CD8-positive, alpha-beta memory T cell (primary cell): Measurements from ENCODE around the gene PRELID1. TPM values are rescaled to one million over a fixed set of nuclear protein-coding genes. Genes with fewer than 3 reads are reported as not detected.
"Not testable (repeated sequence)": the region's sequence is repeated elsewhere in the genome, so short reads cannot be mapped to it uniquely, and the experiment has no call there.

Source experiments
- CTCF ChIA-PET: fragments of 350-600 bp; sonication (Branson Sonifier 250); formaldehyde crosslinking; loops from one replicate; lab custom pipeline; 2021; ENCODE audit warnings: antibody characterized with exemption; lab: Charles Lee
- POLR2A ChIA-PET: fragments of 350-600 bp; sonication (Branson Sonifier 250); formaldehyde crosslinking; loops from one replicate; lab custom pipeline; 2021; ENCODE audit warnings: antibody characterized with exemption; lab: Charles Lee
- DNase-seq, 5 donors: peaks; one replicate each; pipeline versions ENCODE4 v3.0.0 to v3.0.0-alpha.2; 2020 to 2022; ENCODE audit warnings: mixed read lengths in 1 of 5
- H3K27ac ChIP-seq: one replicate; pipeline ENCODE4 v1.7.0; 2013; ENCODE audit warnings: low read depth, mild to moderate bottlenecking, low read length, moderate library complexity
- H3K27me3 ChIP-seq: 2 replicates; pipeline ENCODE4 v1.7.0; 2013; ENCODE audit warnings: low read length, mild to moderate bottlenecking; ENCODE audit not compliant: insufficient read depth, poor library complexity, severe bottlenecking
- H3K36me3 ChIP-seq: 2 replicates; pipeline ENCODE4 v1.7.0; 2013; ENCODE audit warnings: mild to moderate bottlenecking, low read length, moderate library complexity; ENCODE audit not compliant: insufficient read depth
- H3K4me1 ChIP-seq: 2 replicates; pipeline ENCODE4 v1.7.0; 2013; ENCODE audit warnings: mild to moderate bottlenecking, low read length, moderate library complexity; ENCODE audit not compliant: insufficient read depth
- H3K4me3 ChIP-seq: 2 replicates; pipeline ENCODE4 v1.7.0; 2013; ENCODE audit warnings: mild to moderate bottlenecking, low read length
- H3K9me3 ChIP-seq: 2 replicates; pipeline ENCODE4 v1.7.0; 2013; ENCODE audit warnings: mild to moderate bottlenecking, low read length
- H3K27ac Mint-ChIP-seq, 8 donors: one replicate each; pipeline ENCODE4 v1.8.0; 2020 to 2021; ENCODE audit warnings: mixed read lengths in 8 of 8, mild to moderate bottlenecking in 6 of 8, inconsistent platforms in 3 of 8, moderate library complexity in 3 of 8
- H3K27me3 Mint-ChIP-seq, 2 donors: one replicate each; pipeline ENCODE4 v1.8.0; 2020 to 2021; ENCODE audit warnings: mixed read lengths in 2 of 2, mild to moderate bottlenecking in 1 of 2, moderate library complexity in 1 of 2
- H3K36me3 Mint-ChIP-seq, 3 donors: one replicate each; pipeline ENCODE4 v1.8.0; 2020 to 2021; ENCODE audit warnings: mixed read lengths in 3 of 3, inconsistent platforms in 1 of 3, mild to moderate bottlenecking in 1 of 3
- H3K4me1 Mint-ChIP-seq, 3 donors: one replicate each; pipeline ENCODE4 v1.8.0; 2020 to 2021; ENCODE audit warnings: mixed read lengths in 3 of 3, inconsistent platforms in 1 of 3, mild to moderate bottlenecking in 1 of 3
- H3K4me3 Mint-ChIP-seq, 7 donors: one replicate each; pipeline ENCODE4 v1.8.0; 2020 to 2021; ENCODE audit warnings: mixed read lengths in 7 of 7, mild to moderate bottlenecking in 6 of 7, moderate library complexity in 4 of 7, inconsistent platforms in 2 of 7
- H3K9me3 Mint-ChIP-seq, 5 donors: one replicate each; pipeline ENCODE4 v1.8.0; 2020 to 2022; ENCODE audit warnings: mixed read lengths in 5 of 5, mild to moderate bottlenecking in 3 of 5, moderate library complexity in 2 of 5, inconsistent platforms in 1 of 5
- polyA plus RNA-seq: library from polyadenylated mRNA; unstranded; fragments of 300-500 nt; fragmentation: Illumina TruSeq; gene quantifications from one replicate; pipeline ENCODE4 v1.2.3, GENCODE V29; 2021
- total RNA-seq, 2 experiments: library from RNA; stranded (reverse); gene quantifications; one replicate each; pipeline ENCODE4 v1.2.3, GENCODE V29; 2021

PRELID1 gene
- total RNA-seq = 100 to 1,000 TPM; 342 to 344 TPM
- 235 TPM for polyA plus RNA-seq

GRCh38 chr5:177303121-177303924 lies at the start of gene PRELID1, which contains the start of gene RAB24:
Gene PRELID1 (plus strand): TSS chr5:177303799. CDS start chr5:177303986, 187 bp downstream.
Gene RAB24 (minus strand): TSS chr5:177303719. CDS start chr5:177303288, 431 bp downstream.
- Histone ChIP-seq H3K27ac (peak within 1 kb of the TSS; percentile 91), H3K36me3 (peaks cover 22% of the 10 kb centered on the region), H3K4me1 (peaks cover 62% of the 10 kb centered on the region), H3K27me3 (no peaks in the 10 kb centered on the region), H3K4me3 (peak within 1 kb of the TSS; percentile 99), H3K9me3 (no peaks in the 10 kb centered on the region)
- peaks cover 0 to 3% of the 10 kb centered on the region in 2 donors for H3K27me3 Mint-ChIP-seq
- peaks cover 63 to 84% (median 73%) of the 10 kb centered on the region in 3 donors for H3K4me1 Mint-ChIP-seq
- H3K9me3 Mint-ChIP-seq = no peaks in the 10 kb centered on the region
- H3K36me3 Mint-ChIP-seq = peaks cover 6 to 41% (median 8%) of the 10 kb centered on the region in 3 donors
- peak; percentile 83 to 91 (median 86) for DNase-seq
- CTCF ChIA-PET = interaction anchor here (0.8 to 2.0 kb wide), 8 partner anchors 7 to 191 kb away, joined by 3 to 8 read pairs (median 4); no protein-coding TSS in a partner anchor
- H3K4me3 Mint-ChIP-seq = peak within 1 kb of the TSS; percentile 93 to 98 (median 96)
- peak within 1 kb of the TSS; percentile 92 to 99 (median 96) for H3K27ac Mint-ChIP-seq
- POLR2A ChIA-PET = interaction anchor here (0.6 to 1.5 kb wide), 5 partner anchors 10 to 167 kb away, joined by 3 to 6 read pairs (median 3); no protein-coding TSS in a partner anchor

GRCh38 chr5:177256296-177256695 lies 47.3 kb upstream of the PRELID1 start:
- Mint-ChIP-seq H3K4me1 (peaks cover 9 to 14% (median 9%) of the 10 kb centered on the region in 3 donors), H3K27me3 (no peaks in the 10 kb centered on the region), H3K9me3 (no peaks in the 10 kb centered on the region), H3K36me3 (peaks cover 8 to 90% (median 27%) of the 10 kb centered on the region in 3 donors), H3K4me3 (no peak overlapping the region), H3K27ac (peak overlapping the region in 5 of 8 donors; percentile 8 to 62 (median 42))
- no peaks in the 10 kb centered on the region for H3K27me3 ChIP-seq
- no peak overlapping the region for H3K4me3 ChIP-seq
- no peaks in the 10 kb centered on the region for H3K4me1 ChIP-seq
- no peaks in the 10 kb centered on the region for H3K9me3 ChIP-seq
- POLR2A ChIA-PET = interaction anchor here (0.6 kb wide), 1 partner anchor 170 kb away, joined by 4 read pairs; no protein-coding TSS in a partner anchor
- H3K27ac ChIP-seq = no peak overlapping the region
- CTCF ChIA-PET = interaction anchor here (1.0 kb wide), 1 partner anchor 143 kb away, joined by 3 read pairs; no protein-coding TSS in a partner anchor
- DNase-seq = no peak
- peaks cover 12% of the 10 kb centered on the region for H3K36me3 ChIP-seq

- DNase-seq, H3K4me1 ChIP-seq, H3K9me3 ChIP-seq, POLR2A ChIA-PET, H3K4me3 Mint-ChIP-seq, H3K27me3 ChIP-seq, H3K27me3 Mint-ChIP-seq, CTCF ChIA-PET, H3K36me3 ChIP-seq, H3K27ac ChIP-seq, H3K4me3 ChIP-seq, H3K9me3 Mint-ChIP-seq: not testable (repeated sequence)
- peaks cover 8 to 89% (median 31%) of the 10 kb centered on the region in 3 donors for H3K36me3 Mint-ChIP-seq
- peaks cover 9 to 10% (median 9%) of the 10 kb centered on the region in 3 donors for H3K4me1 Mint-ChIP-seq
- H3K27ac Mint-ChIP-seq = peak overlapping the region in 2 of 8 donors; percentile 29 to 66
Measured at GRCh38 chr5:177258711-177259110, 44.9 kb upstream of the PRELID1 start.

- Mint-ChIP-seq H3K36me3 (peaks cover 8 to 87% (median 31%) of the 10 kb centered on the region in 3 donors), H3K4me3 (no peak overlapping the region), H3K27me3 (no peaks in the 10 kb centered on the region), H3K9me3 (no peaks in the 10 kb centered on the region), H3K4me1 (peaks cover under 1 to 3% (median 1%) of the 10 kb centered on the region in 3 donors), H3K27ac (peak overlapping the region in 2 of 8 donors; percentile 43 to 55)
- no peaks in the 10 kb centered on the region for H3K27me3 ChIP-seq
- no peaks in the 10 kb centered on the region for H3K9me3 ChIP-seq
- no peak overlapping the region for H3K4me3 ChIP-seq
- ChIA-PET POLR2A (no interaction called here), CTCF (interaction anchor here (1.0 kb wide), 1 partner anchor 12 kb away, joined by 3 read pairs; no protein-coding TSS in a partner anchor)
- H3K36me3 ChIP-seq = peaks cover 4% of the 10 kb centered on the region
- no peaks in the 10 kb centered on the region for H3K4me1 ChIP-seq
- no peak overlapping the region for H3K27ac ChIP-seq
- DNase-seq = no peak
Measured at GRCh38 chr5:177260961-177261360, 42.6 kb upstream of the PRELID1 start.

GRCh38 chr5:177261510-177261909 lies 42.1 kb upstream of the PRELID1 start:
- H3K36me3 ChIP-seq = peaks cover 4% of the 10 kb centered on the region
- ChIA-PET POLR2A (no interaction called here), CTCF (interaction anchor here (1.0 kb wide), 1 partner anchor 11 kb away, joined by 3 read pairs; no protein-coding TSS in a partner anchor)
- no peak for DNase-seq
- Mint-ChIP-seq H3K4me1 (peaks cover 0 to 2% (median 0%) of the 10 kb centered on the region in 3 donors), H3K27ac (peak overlapping the region in 2 of 8 donors; percentile 55 to 68), H3K4me3 (no peak overlapping the region), H3K36me3 (peaks cover 8 to 88% (median 36%) of the 10 kb centered on the region in 3 donors), H3K27me3 (no peaks in the 10 kb centered on the region), H3K9me3 (no peaks in the 10 kb centered on the region)
- H3K27ac ChIP-seq = no peak overlapping the region
- H3K4me1 ChIP-seq = no peaks in the 10 kb centered on the region
- no peaks in the 10 kb centered on the region for H3K9me3 ChIP-seq
- H3K27me3 ChIP-seq = no peaks in the 10 kb centered on the region
- no peak overlapping the region for H3K4me3 ChIP-seq

- no peaks in the 10 kb centered on the region for H3K9me3 Mint-ChIP-seq
- no peak overlapping the region for H3K4me3 Mint-ChIP-seq
- H3K27me3 ChIP-seq = no peaks in the 10 kb centered on the region
- H3K36me3 ChIP-seq = peaks cover 5% of the 10 kb centered on the region
- H3K27ac ChIP-seq = no peak overlapping the region
- no peaks in the 10 kb centered on the region for H3K4me1 ChIP-seq
- H3K27me3 Mint-ChIP-seq = no peaks in the 10 kb centered on the region
- peaks cover 10 to 88% (median 31%) of the 10 kb centered on the region in 3 donors for H3K36me3 Mint-ChIP-seq
- H3K4me1 Mint-ChIP-seq = peaks cover 0 to under 1% (median 0%) of the 10 kb centered on the region in 3 donors
- POLR2A ChIA-PET = no interaction called here
- CTCF ChIA-PET = interaction anchor here (1.4 kb wide), 1 partner anchor 150 kb away, joined by 3 read pairs; no protein-coding TSS in a partner anchor
- peak overlapping the region in 2 of 8 donors; percentile 6 to 79 for H3K27ac Mint-ChIP-seq
- H3K9me3 ChIP-seq = no peaks in the 10 kb centered on the region
- H3K4me3 ChIP-seq = no peak overlapping the region
- no peak for DNase-seq
Measured at GRCh38 chr5:177264178-177264577, 39.4 kb upstream of the PRELID1 start.

- no peaks in the 10 kb centered on the region for H3K9me3 ChIP-seq
- Mint-ChIP-seq H3K36me3 (peaks cover 4 to 89% (median 26%) of the 10 kb centered on the region in 3 donors), H3K4me1 (peaks cover 0 to 2% (median 0%) of the 10 kb centered on the region in 3 donors), H3K4me3 (no peak overlapping the region), H3K9me3 (no peaks in the 10 kb centered on the region), H3K27me3 (no peaks in the 10 kb centered on the region), H3K27ac (no peak overlapping the region)
- no peaks in the 10 kb centered on the region for H3K27me3 ChIP-seq
- peaks cover 16% of the 10 kb centered on the region for H3K36me3 ChIP-seq
- H3K27ac ChIP-seq = no peak overlapping the region
- DNase-seq = no peak
- ChIA-PET CTCF (interaction anchor here (1.4 kb wide), 1 partner anchor 152 kb away, joined by 3 read pairs; no protein-coding TSS in a partner anchor), POLR2A (no interaction called here)
- H3K4me3 ChIP-seq = no peak overlapping the region
- H3K4me1 ChIP-seq = no peaks in the 10 kb centered on the region
Measured at GRCh38 chr5:177265395-177265794, 38.2 kb upstream of the PRELID1 start.
